ENCODE measurements around the gene NCAPH2.

Gene NCAPH2

DNA sequence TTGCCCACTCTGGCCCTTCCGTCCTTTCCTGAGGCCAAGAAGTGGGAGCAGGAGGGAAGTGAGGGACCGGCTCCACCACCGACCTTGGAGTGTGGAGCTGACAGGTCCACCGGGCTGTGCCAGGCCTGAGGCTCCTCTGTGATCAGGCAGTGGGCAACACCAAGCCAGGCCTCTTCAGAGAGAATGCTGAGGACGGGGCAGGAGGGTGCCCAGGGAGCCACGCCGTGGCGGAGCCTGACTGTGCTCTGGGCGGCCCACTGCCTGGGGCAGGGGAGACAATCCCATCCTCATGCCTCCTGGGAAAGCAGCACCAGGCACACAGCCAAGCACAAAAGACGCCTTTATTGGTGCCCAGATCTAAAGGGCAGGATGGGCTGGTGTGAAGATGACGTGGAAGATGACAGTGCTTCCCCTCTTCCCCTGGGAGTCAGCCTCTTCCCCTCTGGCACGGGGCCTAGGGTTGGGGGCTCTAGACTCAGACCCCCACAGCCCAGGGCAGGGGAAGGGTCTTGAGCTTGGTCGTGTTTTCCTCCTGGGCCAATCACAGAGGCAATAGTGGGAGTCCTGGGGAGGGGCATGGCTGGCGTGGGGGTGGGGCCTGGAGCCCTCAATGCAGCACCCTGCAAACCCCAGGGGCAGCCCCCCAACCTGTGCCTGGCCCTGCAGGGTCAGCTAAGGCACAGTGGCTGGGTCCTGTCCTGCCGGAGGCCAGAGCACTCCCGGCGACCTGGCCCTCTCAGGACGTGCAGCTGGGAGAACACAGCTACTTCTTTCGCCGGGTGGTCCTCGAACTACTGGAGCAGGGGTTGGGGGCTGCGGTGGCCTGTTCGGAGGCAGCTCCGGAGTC lies 5.2 kb upstream of the NCAPH2 start:
- TF ChIP-seq CTCF (conservative IDR thresholded peaks at IDR 0.05; ENCODE audit: control insufficient read depth, insufficient read depth, low read depth, low read length): no peak
- no peak overlapping the region for H3K4me3 ChIP-seq (ENCODE audit: control insufficient read depth, low read depth, low read length)
- no peak for DNase-seq (ENCODE audit: low read depth)

DNA sequence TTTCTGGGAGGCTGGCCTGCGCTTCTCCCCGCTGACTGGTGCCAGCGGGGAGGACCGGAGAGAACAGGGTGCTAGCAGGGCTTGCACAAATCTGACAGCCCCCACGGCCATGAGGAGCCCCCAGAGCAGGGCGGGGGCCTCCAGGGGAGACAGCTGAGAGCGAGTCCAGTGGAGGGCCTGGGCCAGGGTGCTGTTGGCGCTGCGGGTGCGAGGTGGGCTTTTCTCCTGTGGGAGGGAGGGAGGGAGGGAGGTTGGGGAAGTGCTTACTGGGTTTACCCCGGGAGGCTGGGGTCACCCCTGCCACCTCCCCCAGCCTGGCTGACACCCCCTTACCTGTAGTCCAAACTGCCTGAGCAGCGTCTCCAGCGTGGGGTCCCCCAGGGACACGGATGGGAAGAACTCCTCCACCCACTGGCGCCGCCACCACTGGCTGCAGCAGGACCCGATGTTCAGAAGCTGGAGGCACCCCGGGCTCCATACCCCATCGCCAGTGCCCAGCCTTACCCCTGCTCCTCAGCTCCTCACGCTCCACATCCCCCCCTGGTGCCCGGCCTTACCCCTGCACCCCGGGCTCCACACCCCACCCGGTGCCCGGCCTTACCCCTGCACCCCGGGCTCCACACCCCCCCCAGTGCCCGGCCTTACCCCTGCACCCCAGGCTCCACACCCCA lies 4.4 kb upstream of the NCAPH2 start:
- no peak for DNase-seq (ENCODE audit: low read depth)
- H3K4me3 ChIP-seq (ENCODE audit: control insufficient read depth, low read depth, low read length): no peak overlapping the region
- TF ChIP-seq CTCF (conservative IDR thresholded peaks at IDR 0.05; ENCODE audit: control insufficient read depth, insufficient read depth, low read depth, low read length): no peak

- no peak for TF ChIP-seq CTCF (conservative IDR thresholded peaks at IDR 0.05; ENCODE audit: control insufficient read depth, insufficient read depth, low read depth, low read length)
- H3K4me3 ChIP-seq (ENCODE audit: control insufficient read depth, low read depth, low read length): no peak overlapping the region
- DNase-seq (ENCODE audit: low read depth): no peak
Observed at GRCh38 chr22:50504369-50505211, 3.4 kb upstream of the NCAPH2 start.

DNA sequence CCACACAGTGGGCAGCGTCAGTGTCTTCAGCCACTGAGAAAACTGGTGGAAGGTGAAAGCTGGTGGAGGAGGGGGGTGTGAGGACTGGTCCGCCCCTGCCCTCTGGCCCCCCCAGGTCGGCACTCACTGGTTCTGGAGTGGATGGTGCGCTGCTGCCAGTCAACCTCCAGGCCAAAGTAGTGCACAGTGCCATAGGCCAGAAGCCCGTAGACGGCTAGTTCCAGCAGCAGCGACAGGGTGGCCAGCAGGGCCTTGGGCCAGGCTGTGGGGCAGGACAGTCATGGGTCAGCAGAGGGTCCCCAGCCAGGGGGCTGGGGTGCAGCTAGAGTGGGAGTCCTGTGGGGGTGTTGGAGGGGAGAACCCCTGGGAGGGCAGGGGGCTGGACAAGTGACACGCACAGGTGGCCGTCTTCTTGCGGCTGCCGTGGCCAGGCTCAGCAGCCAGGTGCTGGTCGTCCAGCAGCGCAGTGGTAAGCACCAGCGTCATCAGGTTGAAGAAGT lies 2.7 kb upstream of the NCAPH2 start:
- TF ChIP-seq CTCF (conservative IDR thresholded peaks at IDR 0.05; ENCODE audit: control insufficient read depth, insufficient read depth, low read depth, low read length): no peak
- no peak for DNase-seq (ENCODE audit: low read depth)
- H3K4me3 ChIP-seq (ENCODE audit: control insufficient read depth, low read depth, low read length): no peak overlapping the region

DNA sequence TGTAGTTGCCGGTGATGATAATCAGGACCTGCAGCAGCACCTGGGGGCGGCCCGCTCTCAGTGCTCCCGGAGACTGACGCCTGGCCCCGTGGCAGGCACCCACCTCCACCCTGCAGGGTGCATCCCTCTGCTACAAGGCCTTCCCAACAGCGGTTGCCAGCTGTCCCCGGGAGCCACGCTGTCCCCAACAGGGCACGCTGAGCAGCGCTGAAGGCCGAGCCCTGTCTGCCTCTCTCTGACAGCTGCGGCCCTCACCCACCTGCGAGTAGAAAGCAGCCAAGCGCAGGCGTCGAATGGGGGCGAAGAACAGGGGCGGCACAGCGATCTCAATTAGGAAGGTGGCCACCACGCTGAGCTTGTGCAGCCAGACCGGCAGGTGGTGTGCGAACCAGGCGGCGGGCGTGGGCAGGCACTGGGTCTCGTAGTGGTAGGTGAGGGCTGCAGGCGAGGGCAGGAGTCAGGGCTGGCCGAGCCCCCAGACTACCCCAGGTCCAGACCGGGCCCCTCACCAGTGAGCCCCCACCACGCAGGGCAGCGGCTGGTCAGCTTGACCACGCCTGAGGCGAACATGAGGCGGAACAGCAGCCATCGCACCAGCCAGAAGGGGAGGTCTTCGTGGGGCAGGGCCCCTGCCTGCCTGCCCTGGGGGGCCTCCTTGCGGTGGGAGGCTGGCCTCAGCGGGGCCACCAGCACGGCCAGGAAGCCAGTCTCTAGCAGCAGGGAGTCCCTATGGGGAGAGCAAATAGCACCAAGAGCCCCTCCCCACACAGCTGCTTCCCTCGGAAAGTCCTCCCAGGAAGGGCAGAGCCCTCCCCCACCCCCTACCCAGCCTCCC lies 2.0 kb upstream of the NCAPH2 start:
- no peak for TF ChIP-seq CTCF (conservative IDR thresholded peaks at IDR 0.05; ENCODE audit: control insufficient read depth, insufficient read depth, low read depth, low read length)
- H3K4me3 ChIP-seq (ENCODE audit: control insufficient read depth, low read depth, low read length): peak overlapping the region; percentile 95
- no peak for DNase-seq (ENCODE audit: low read depth)

All from fibroblast of mammary gland (primary cell).